IMR-90 (cell line): ENCODE data around the gene ITGA1.

ENCODE experiments used
- CHD1 ChIP-seq: IDR thresholded peaks from 2 replicates; pipeline ENCODE4 v1.6.1; 2012; ENCODE audit warnings: low read depth, low read length, improper control_type of control experiment
- RAD21 ChIP-seq: IDR thresholded peaks from 2 replicates; pipeline ENCODE4 v1.6.1; 2012; ENCODE audit warnings: low read length, improper control_type of control experiment
- RCOR1 ChIP-seq: IDR thresholded peaks from 2 replicates; pipeline ENCODE4 v1.6.1; 2012; ENCODE audit warnings: mild to moderate bottlenecking, low read length, improper control_type of control experiment; ENCODE audit not compliant: insufficient replicate concordance
- TF ChIP-seq, protein P1 (sequence below): conservative IDR thresholded peaks from 2 replicates; pipeline ENCODE4 v1.5.1; 2012; ENCODE audit warnings: mild to moderate bottlenecking, low read depth, low read length, improper control_type of control experiment
- TF ChIP-seq, protein P2 (sequence below): fragments of 150-350 bp; IDR thresholded peaks from 2 replicates; pipeline ENCODE4 v1.6.1; 2017; ENCODE audit warnings: mild to moderate bottlenecking, antibody characterized with exemption, low read length, low read depth

DNA sequence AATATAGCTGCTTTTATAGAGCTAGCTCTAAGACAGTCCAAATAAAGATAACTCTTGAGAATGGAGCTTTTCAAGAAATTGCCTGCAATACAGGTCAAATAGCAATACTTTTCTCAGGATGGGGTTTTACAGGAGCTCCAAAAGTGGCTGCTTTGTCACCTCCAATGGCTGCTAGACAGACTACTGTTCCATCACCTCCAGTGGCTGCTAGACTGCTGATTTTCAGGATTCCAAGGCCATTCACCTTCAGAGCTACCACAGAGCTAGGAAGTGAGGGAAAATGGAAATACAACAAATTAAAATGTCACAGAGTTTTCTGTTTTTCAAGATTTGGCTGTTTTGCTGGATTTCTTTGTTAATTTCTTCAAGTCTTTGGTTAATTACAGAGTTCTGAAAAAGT lies 8.5 kb upstream of the ITGA1 start:
- TF ChIP-seq, protein P1, sequence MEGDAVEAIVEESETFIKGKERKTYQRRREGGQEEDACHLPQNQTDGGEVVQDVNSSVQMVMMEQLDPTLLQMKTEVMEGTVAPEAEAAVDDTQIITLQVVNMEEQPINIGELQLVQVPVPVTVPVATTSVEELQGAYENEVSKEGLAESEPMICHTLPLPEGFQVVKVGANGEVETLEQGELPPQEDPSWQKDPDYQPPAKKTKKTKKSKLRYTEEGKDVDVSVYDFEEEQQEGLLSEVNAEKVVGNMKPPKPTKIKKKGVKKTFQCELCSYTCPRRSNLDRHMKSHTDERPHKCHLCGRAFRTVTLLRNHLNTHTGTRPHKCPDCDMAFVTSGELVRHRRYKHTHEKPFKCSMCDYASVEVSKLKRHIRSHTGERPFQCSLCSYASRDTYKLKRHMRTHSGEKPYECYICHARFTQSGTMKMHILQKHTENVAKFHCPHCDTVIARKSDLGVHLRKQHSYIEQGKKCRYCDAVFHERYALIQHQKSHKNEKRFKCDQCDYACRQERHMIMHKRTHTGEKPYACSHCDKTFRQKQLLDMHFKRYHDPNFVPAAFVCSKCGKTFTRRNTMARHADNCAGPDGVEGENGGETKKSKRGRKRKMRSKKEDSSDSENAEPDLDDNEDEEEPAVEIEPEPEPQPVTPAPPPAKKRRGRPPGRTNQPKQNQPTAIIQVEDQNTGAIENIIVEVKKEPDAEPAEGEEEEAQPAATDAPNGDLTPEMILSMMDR = no peak
- TF ChIP-seq RAD21 (no peak), RCOR1 (no peak), CHD1 (no peak)
- TF ChIP-seq, protein P2, sequence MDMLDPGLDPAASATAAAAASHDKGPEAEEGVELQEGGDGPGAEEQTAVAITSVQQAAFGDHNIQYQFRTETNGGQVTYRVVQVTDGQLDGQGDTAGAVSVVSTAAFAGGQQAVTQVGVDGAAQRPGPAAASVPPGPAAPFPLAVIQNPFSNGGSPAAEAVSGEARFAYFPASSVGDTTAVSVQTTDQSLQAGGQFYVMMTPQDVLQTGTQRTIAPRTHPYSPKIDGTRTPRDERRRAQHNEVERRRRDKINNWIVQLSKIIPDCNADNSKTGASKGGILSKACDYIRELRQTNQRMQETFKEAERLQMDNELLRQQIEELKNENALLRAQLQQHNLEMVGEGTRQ = no peak
